Activated gamma-delta T cell treated with Interleukin-2 at 50 U/mL for 16 hours (primary cell): ENCODE data around the gene RIN2.
"Not testable (repeated sequence)": the region's sequence is repeated elsewhere in the genome, so short reads cannot be mapped to it uniquely, and the experiment has no call there.

ENCODE experiments used
- DNase-seq: peaks from one replicate; pipeline ENCODE4 v3.0.0-alpha.2; 2020

RIN2 gene

GRCh38 chr20:19740512-19740911, 17.5 kb upstream of the RIN2 start:
- no peak for DNase-seq

GRCh38 chr20:19741924-19742323, 16.1 kb upstream of the RIN2 start:
- no peak for DNase-seq

- DNase-seq: no peak
These were observed 15.0 kb upstream of the RIN2 start for GRCh38 chr20:19742974-19743639.

GRCh38 chr20:19743640-19743995, 14.4 kb upstream of the RIN2 start:
- DNase-seq: no peak

- no peak for DNase-seq
These were observed 13.0 kb upstream of the RIN2 start for GRCh38 chr20:19745106-19745505.

- DNase-seq: no peak
These were observed 12.5 kb upstream of the RIN2 start for GRCh38 chr20:19745584-19745983.

- DNase-seq: no peak
These were observed 11.7 kb upstream of the RIN2 start for GRCh38 chr20:19746396-19746795.

GRCh38 chr20:19747903-19748302, 10.2 kb upstream of the RIN2 start:
- DNase-seq: no peak

GRCh38 chr20:19748681-19749080, 9.4 kb upstream of the RIN2 start:
- no peak for DNase-seq

- DNase-seq: no peak
These were observed 8.4 kb upstream of the RIN2 start for GRCh38 chr20:19749618-19750071.

GRCh38 chr20:19750101-19750606, 7.9 kb upstream of the RIN2 start:
- no peak for DNase-seq

GRCh38 chr20:19750907-19751636, 7.0 kb upstream of the RIN2 start:
- DNase-seq: no peak

GRCh38 chr20:19754201-19754600, 3.9 kb upstream of the RIN2 start:
- not testable (repeated sequence) for DNase-seq

- DNase-seq: no peak
These were observed 1.1 kb upstream of the RIN2 start for GRCh38 chr20:19756761-19757486.

- no peak for DNase-seq
These were observed 448 bp upstream of the RIN2 start for GRCh38 chr20:19757487-19758132.

- no peak for DNase-seq
These were observed 658 bp downstream of the RIN2 start for GRCh38 chr20:19758501-19759331.

- no peak for DNase-seq
These were observed 2.3 kb downstream of the RIN2 start for GRCh38 chr20:19760371-19760721.

GRCh38 chr20:19761326-19761725, 3.3 kb downstream of the RIN2 start:
- DNase-seq: no peak

GRCh38 chr20:19761841-19762240, 3.8 kb downstream of the RIN2 start:
- DNase-seq: no peak

- no peak for DNase-seq
These were observed 6.1 kb downstream of the RIN2 start for GRCh38 chr20:19764207-19764606.

GRCh38 chr20:19765266-19765665, 7.2 kb downstream of the RIN2 start:
- no peak for DNase-seq

GRCh38 chr20:19765913-19766312, 7.9 kb downstream of the RIN2 start:
- no peak for DNase-seq
